Stimulated activated CD4-positive, alpha-beta T cell treated with anti-CD3 and anti-CD28 coated beads, Interleukin-4, amount 100 ng/mL, for 48 hours (primary cell): Measurements from ENCODE around the gene MRPL46.
"Not testable (repeated sequence)": the region's sequence is repeated elsewhere in the genome, so short reads cannot be mapped to it uniquely, and the experiment has no call there.

Experiments used
- DNase-seq, 2 donors: peaks; one replicate each; pipeline ENCODE4 v3.0.0-alpha.2; 2020; ENCODE audit warnings: low read depth in 2 of 2

The MRPL46 gene

DNA sequence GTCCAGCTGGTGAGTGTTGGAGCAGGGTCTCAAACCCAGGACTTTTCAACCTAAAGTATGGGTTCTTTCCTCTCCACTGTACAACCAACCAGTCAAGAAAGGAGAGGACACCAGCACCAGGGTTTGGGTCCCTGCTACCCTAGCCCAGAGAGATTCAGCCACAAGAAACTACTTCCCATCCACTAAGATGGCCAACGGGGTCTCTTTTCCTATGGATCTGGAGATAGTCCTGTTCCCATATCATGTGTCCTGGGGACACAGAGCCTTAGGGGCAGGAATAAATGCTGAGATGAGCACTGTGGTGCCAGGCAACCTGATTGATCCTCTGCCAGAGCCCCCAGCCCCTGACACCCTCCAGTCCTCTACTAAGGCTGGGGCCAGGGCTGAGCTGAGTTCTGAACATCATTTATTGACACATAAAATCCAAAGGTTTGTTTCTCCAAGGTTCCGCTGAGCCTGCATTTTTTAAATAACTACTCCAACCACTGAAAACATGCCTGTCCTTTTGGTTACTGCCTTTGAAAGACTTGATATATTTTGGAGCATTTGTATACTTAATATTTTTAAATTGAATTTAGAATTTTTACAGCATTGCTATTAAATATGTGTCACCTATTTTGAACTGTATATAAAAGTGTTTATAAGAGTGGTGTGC, 26.0 kb downstream of the MRPL46 start:
- no peak for DNase-seq

- DNase-seq, result no peak
These were observed 27.2 kb downstream of the MRPL46 start for GRCh38 chr15:88440021-88440420.

DNA sequence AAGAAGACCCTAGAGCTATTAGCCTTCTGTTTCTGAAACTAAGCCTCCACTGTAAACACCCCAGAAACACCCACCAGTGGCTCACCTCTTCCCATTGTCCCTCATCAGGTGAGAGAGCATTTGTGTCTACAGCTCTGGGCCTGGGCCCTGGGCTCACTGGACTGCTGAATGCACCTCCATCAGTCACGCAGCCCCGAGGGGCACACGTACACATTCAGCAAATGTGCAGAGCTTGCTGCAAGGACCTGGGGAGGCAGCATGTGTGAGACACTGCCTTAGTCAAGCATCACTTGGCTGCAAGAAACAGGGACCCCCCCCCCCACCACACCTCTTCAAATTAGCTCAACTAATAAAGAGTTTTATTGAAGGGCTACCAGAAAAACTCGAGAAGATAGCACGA, 29.0 kb downstream of the MRPL46 start:
- DNase-seq, result no peak

DNA sequence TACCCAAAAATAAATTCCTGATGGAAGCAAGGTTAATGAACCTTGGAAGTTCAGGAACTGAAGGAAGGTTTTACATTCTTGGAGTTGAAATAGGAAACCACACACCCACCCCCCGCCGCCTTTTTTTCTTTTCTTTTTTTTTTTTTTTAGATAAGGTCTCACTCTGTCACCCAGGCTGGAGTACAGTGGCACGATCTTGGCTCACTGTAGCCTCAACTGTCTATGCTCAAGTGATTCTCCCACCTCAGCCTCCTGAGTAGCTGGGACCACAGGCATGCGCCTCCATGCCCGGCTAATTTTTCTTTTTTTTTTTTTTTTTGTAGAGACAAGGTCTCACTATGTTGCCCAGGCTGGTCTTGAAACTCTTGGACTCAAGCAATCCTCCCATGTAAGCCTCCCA, 33.1 kb downstream of the MRPL46 start:
- not testable (repeated sequence) for DNase-seq

GRCh38 chr15:88433046-88433685, 34.0 kb downstream of the MRPL46 start:
- DNase-seq, result no peak

DNA sequence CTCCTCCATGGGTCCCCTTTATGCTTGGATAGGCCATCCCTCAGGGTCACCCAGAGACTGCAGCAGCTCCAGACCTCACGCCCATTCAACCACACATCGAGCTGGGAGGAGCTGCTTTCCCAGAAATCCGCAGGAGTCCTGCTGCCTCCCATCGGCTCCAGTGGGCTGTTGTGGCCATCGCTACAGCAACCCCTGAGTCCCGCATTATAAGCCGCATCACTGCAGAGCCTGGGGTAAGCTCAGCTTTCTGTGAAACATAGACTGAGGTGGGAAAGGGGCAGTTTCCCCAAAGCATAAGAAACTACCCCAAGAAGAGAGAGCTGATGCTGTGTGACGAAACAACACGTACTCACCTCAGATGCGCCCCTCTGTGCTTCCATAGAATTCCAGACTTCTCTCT, 35.7 kb downstream of the MRPL46 start:
- DNase-seq, result no peak

GRCh38 chr15:88430051-88430450, 37.1 kb downstream of the MRPL46 start:
- DNase-seq, result no peak

DNA sequence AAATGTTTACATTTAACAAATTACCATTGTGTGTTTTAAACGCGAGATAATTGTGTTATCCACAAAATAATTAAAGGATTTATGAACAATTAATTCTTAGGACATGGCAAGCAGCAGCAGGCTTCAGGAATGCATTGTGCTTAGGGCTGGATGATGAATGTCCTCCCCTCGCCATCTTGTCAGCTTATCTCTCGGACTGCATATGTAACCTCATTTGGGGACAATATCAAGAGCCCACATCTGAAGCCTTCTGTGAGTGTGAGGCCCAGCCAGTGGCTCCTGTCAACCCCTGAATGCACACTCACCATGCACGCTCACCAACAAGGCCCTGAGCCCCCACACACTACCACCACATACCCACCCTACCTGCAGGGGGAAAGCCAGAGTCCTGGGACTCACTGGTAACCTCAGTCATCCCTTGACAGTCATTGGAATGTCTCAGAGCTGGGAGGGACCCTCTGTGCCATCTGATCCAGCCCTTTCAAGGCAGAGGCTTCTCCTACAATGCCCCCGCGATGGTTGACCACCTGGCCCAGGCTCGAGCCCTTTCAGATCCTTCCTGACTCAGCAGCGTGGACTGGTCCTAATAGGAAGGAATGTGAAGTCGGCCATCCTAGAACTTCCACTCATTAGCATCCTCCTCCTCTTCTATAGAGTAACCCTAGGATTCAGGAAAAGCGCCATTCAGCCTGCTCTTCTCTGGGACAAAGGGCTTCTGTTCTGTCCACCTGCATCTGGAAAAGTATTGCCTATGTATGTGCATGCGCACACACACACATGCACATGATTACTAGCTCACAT, 38.2 kb downstream of the MRPL46 start:
- DNase-seq, result no peak

DNA sequence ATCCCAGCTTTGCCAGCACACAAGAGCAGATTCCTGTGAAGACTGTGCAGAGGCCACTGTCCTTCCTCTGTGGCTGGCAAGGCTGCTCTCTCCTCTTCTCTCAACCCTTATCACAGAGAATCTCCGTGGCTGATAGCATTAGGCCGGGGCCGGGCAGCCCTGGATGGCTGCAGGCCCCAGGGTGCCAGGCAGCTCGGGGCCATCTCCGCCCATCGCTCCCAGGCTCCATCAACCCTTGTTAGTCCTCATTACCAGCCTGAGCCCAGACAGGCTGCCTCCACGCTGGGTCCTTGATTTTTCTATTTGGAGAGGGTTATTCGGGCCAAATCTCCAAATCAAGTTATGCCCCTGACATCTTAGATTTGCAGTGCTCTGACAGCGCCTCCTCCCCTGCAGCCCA, 39.1 kb downstream of the MRPL46 start:
- DNase-seq, result no peak

DNA sequence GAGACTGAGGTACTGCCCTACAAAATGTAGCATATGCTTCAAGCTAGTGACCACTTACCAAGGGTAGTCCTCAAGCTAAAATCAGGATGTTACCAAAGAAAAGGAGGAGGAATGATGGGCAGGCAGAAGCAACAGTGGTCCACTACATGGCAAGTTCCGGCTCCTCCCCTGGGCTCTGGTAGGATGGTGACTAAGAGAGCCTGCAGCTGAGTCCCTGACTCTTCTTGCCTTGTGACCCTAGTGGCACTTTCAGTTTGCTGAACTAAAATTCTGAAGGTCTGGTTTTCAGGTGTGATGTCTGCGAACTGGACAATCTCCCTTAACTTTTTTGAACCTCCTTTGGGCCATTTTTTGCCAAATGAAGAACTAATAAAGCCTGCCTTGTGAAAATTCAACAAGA, 40.9 kb downstream of the MRPL46 start:
- no peak for DNase-seq

DNA sequence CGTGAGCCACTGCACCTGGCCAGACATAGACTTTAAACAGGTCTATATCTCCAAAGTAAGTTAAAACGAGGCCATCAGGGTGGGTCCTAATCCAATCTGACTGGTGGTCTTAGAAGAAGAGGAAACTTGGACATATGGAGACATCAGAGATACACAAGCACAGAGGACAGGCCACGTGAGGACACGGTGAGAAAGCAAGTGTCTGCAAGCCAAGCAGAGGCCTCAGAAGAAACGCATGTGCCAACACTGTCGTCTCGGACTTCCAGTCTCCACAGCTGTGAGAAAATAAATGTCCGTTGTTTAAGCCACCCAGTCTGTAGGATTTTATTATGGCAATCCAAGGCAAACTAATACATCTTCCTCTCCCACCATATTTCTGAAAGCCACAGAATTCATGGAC, 43.9 kb downstream of the MRPL46 start:
- no peak for DNase-seq

DNA sequence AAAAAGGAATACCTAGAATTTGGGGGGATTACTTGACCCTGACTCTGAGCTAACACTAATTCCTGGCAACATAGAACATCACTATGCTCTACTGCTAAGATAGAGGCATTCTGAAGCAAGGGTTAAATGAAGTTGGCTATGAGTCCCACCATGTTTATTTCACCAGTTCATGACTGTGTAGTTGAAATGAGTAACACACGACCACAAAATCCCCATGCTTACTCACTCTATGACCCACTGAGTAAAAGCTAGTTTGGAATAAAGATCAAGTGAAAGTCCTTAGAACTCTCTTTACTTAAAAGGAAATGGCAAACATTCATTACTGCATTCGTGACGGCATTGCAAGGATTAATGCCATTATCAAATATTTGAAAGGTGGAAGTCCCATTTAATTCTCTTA, 47.4 kb downstream of the MRPL46 start:
- DNase-seq, result peak in 1 of 2 donors; percentile 7
